GM12891 (cell line): ENCODE data around the gene CTNND2.

Experiments
- POLR2A ChIP-seq: IDR thresholded peaks from 2 replicates; pipeline ENCODE4 v1.6.1; 2011; ENCODE audit warnings: low read depth, low read length, control low read depth
- POLR2AphosphoS5 ChIP-seq: IDR thresholded peaks from 2 replicates; pipeline ENCODE4 v1.6.1; 2011; ENCODE audit warnings: low read depth, low read length, control low read depth
- TAF1 ChIP-seq: IDR thresholded peaks from 2 replicates; pipeline ENCODE4 v1.6.1; 2011; ENCODE audit warnings: low read depth, low read length, control low read depth

- TF ChIP-seq POLR2AphosphoS5 (no peak), POLR2A (no peak), TAF1 (no peak)
Measured at GRCh38 chr5:10987925-10988504, 916.2 kb downstream of the CTNND2 start.
